Tibial artery (tissue), 4 donors: ENCODE measurements around the gene ABCC3.
"Not testable (repeated sequence)": the region's sequence is repeated elsewhere in the genome, so short reads cannot be mapped to it uniquely, and the experiment has no call there.

ENCODE experiments used
- DNase-seq, 2 donors: peaks; one replicate each; pipeline ENCODE4 v3.0.0-alpha.2; 2019
- H3K27ac ChIP-seq, 2 donors: fragments of 200-600 bp; sonication (generic) in 1 of 2; 1 replicate in 1 of 2; 2 replicates in 1 of 2; pipeline ENCODE4 v1.5.1; 2018 to 2019; ENCODE audit warnings: mild to moderate bottlenecking in 1 of 2
- H3K27me3 ChIP-seq, 2 donors: fragments of 200-600 bp; sonication (generic) in 1 of 2; one replicate each; pipeline versions ENCODE4 v1.5.1 to v1.6.0; 2016 to 2019
- H3K36me3 ChIP-seq, 3 donors: fragments of 200-600 bp; sonication (generic) in 2 of 3; one replicate each; pipeline ENCODE4 v1.5.1; 2016 to 2019; ENCODE audit warnings: mild to moderate bottlenecking in 2 of 3
- H3K4me1 ChIP-seq, 4 donors: fragments of 200-600 bp; sonication (generic) in 2 of 4; 1 replicate in 3 of 4; 2 replicates in 1 of 4; pipeline ENCODE4 v1.5.1; 2016 to 2019
- H3K4me3 ChIP-seq, 2 donors: fragments of 200-600 bp; sonication (generic) in 1 of 2; 1 replicate in 1 of 2; 2 replicates in 1 of 2; pipeline ENCODE4 v1.5.1; 2018 to 2019; ENCODE audit warnings: mild to moderate bottlenecking in 2 of 2
- H3K9me3 ChIP-seq, 3 donors: fragments of 200-600 bp; sonication (generic) in 1 of 3; one replicate each; pipeline ENCODE4 v1.5.1; 2016 to 2019
- CTCF ChIP-seq, 2 experiments: fragments of 200-600 bp in 1 of 2; fragments of 450-650 bp in 1 of 2; IDR thresholded peaks; one replicate each; pipeline ENCODE4 v1.5.1; 2017 to 2019; ENCODE audit warnings: antibody characterized with exemption in 2 of 2, mild to moderate bottlenecking in 1 of 2, moderate library complexity in 1 of 2
- intact Hi-C: fragments of 100-400 bp; cut with DNase I; formaldehyde crosslinking; loops from one replicate; pipeline ENCODE4 v1.15.0; 2023; ENCODE audit warnings: low total_unique reads

Gene ABCC3

GRCh38 chr17:50675627-50676026, 40.9 kb downstream of the ABCC3 start:
- no peak for DNase-seq
- Histone ChIP-seq H3K4me3 (no peak overlapping the region), H3K27me3 (no peaks in the 10 kb centered on the region), H3K36me3 (peaks cover 0 to 22% (median 0%) of the 10 kb centered on the region in 3 donors), H3K4me1 (no peaks in the 10 kb centered on the region), H3K9me3 (no peaks in the 10 kb centered on the region), H3K27ac (no peak overlapping the region)
- intact Hi-C loops: no loop called here
- no peak for TF ChIP-seq CTCF (IDR thresholded peaks at IDR 0.05)

GRCh38 chr17:50676065-50676975, 41.6 kb downstream of the ABCC3 start:
- Histone ChIP-seq H3K4me3 (no peak overlapping the region), H3K9me3 (no peaks in the 10 kb centered on the region), H3K36me3 (peaks cover 0 to 22% (median 0%) of the 10 kb centered on the region in 3 donors), H3K4me1 (peaks cover 0 to 5% (median 0%) of the 10 kb centered on the region in 4 donors), H3K27me3 (no peaks in the 10 kb centered on the region), H3K27ac (no peak overlapping the region)
- TF ChIP-seq CTCF (IDR thresholded peaks at IDR 0.05): no peak
- intact Hi-C loops: no loop called here
- DNase-seq: peak in 1 of 2 donors; percentile 31

- intact Hi-C loops: no loop called here
- no peaks in the 10 kb centered on the region for H3K9me3 ChIP-seq
- H3K4me1 ChIP-seq: peaks cover 0 to 11% (median 2%) of the 10 kb centered on the region in 4 donors
- no peak overlapping the region for H3K4me3 ChIP-seq
- peak in 1 of 2 donors; percentile 57 for DNase-seq
- no peak for TF ChIP-seq CTCF (IDR thresholded peaks at IDR 0.05)
- H3K27me3 ChIP-seq: no peaks in the 10 kb centered on the region
- H3K27ac ChIP-seq: no peak overlapping the region
- peaks cover 0 to 22% (median 0%) of the 10 kb centered on the region in 3 donors for H3K36me3 ChIP-seq
Observed at GRCh38 chr17:50677851-50678375, 43.2 kb downstream of the ABCC3 start.

- no peaks in the 10 kb centered on the region for H3K27me3 ChIP-seq
- peaks cover 0 to 22% (median 0%) of the 10 kb centered on the region in 3 donors for H3K36me3 ChIP-seq
- TF ChIP-seq CTCF (IDR thresholded peaks at IDR 0.05): no peak
- DNase-seq: no peak
- peaks cover 0 to 11% (median 2%) of the 10 kb centered on the region in 4 donors for H3K4me1 ChIP-seq
- no peak overlapping the region for H3K27ac ChIP-seq
- intact Hi-C loops: no loop called here
- no peak overlapping the region for H3K4me3 ChIP-seq
- H3K9me3 ChIP-seq: no peaks in the 10 kb centered on the region
Observed at GRCh38 chr17:50679008-50679544, 44.4 kb downstream of the ABCC3 start.

- peak in 1 of 2 donors; percentile 39 for DNase-seq
Observed at GRCh38 chr17:50680126-50680525, 45.4 kb downstream of the ABCC3 start.

GRCh38 chr17:50680543-50681262, 46.0 kb downstream of the ABCC3 start:
- intact Hi-C loops: loop anchor here (10.0 kb wide), 2 partner anchors 46 to 196 kb away; partner anchors contain the start of gene ABCC3
- H3K9me3 ChIP-seq, H3K27ac ChIP-seq, H3K4me3 ChIP-seq, H3K27me3 ChIP-seq: not testable (repeated sequence)
- peaks cover 0 to 17% (median 0%) of the 10 kb centered on the region in 3 donors for H3K36me3 ChIP-seq
- peaks cover 0 to 11% (median 2%) of the 10 kb centered on the region in 4 donors for H3K4me1 ChIP-seq
- DNase-seq: peak in 1 of 2 donors; percentile 53

More at GRCh38 chr17:50680126-50680525, 45.4 kb downstream of the ABCC3 start:
- intact Hi-C loops: loop anchor here (10.0 kb wide), 2 partner anchors 45 to 195 kb away; partner anchors contain the start of gene ABCC3
- no peaks in the 10 kb centered on the region for H3K27me3 ChIP-seq
- H3K4me1 ChIP-seq: peaks cover 0 to 11% (median 2%) of the 10 kb centered on the region in 4 donors
- no peak overlapping the region for H3K27ac ChIP-seq
- no peak for TF ChIP-seq CTCF (IDR thresholded peaks at IDR 0.05)
- H3K9me3 ChIP-seq: no peaks in the 10 kb centered on the region
- H3K4me3 ChIP-seq: no peak overlapping the region
- peaks cover 0 to 22% (median 0%) of the 10 kb centered on the region in 3 donors for H3K36me3 ChIP-seq
